IMR-90 (cell line): ENCODE results near the gene LEPR. TPM values are rescaled to one million over a fixed set of nuclear protein-coding genes. Genes with fewer than 3 reads are reported as not detected.

ENCODE experiments used
- microRNA-seq, 2 experiments: library from miRNA; stranded (forward) in 1 of 2; unstranded in 1 of 2; fragments of 10-50 nt in 1 of 2; fragments of <30 nt in 1 of 2; gene quantifications in 1 of 2; microRNA quantifications in 1 of 2; one replicate each; pipeline versions ENCODE3 to v1.1.0; 2013 to 2020; ENCODE audit not compliant: insufficient read depth in 1 of 2, insufficient read length in 1 of 2, unreplicated experiment in 1 of 2
- polyA plus RNA-seq, 3 experiments: library from polyadenylated mRNA; depleted of rRNA; stranded (reverse); fragments of >200 nt; gene quantifications; 2 replicates each; pipeline ENCODE4 v1.2.3, GENCODE V29; 2012; ENCODE audit warnings: low replicate concordance in 1 of 3
- small RNA-seq, 5 experiments: library from RNA; depleted of rRNA; stranded (forward); fragments of <200 nt; gene quantifications; one replicate each; pipeline ENCODE3, GENCODE V24; 2012
- total RNA-seq: library from RNA; depleted of rRNA; stranded (reverse); fragments of >200 nt; gene quantifications from 2 replicates; pipeline ENCODE4 v1.2.3, GENCODE V29; 2012; rRNA removed

LEPR gene
- total and polyA plus RNA-seq, 2 of the 4 experiments (the other 2 are of a cell fraction) = 2.1 to 8.8 TPM

Small RNAs within 50 kb of the gene (microRNA-seq; reads per million reads assigned to microRNA genes)
- gene RNU2-15P (ENCODE audit: insufficient read depth, insufficient read length) = not detected

Small RNAs within 50 kb of the gene (small RNA-seq; reads per million reads assigned to genes)
- 0 to 0.60 (median 0) reads per million in 5 experiments for gene RNU2-15P

Other genes with a start within 250 kb of the LEPR start
- 0.18 and 0.28 TPM in 2 replicates for gene DNAJC6, start 111.1 kb upstream of the LEPR start, total RNA-seq
- gene DNAJC6, start 111.1 kb upstream of the LEPR start, polyA plus RNA-seq (2012; rRNA removed) = 0.05 and 0.13 TPM in 2 replicates
- gene LEPROT, start within 50 bp of the LEPR start, total RNA-seq = 21.0 and 37.2 TPM in 2 replicates
- 30.5 and 40.2 TPM in 2 replicates for gene LEPROT, start within 50 bp of the LEPR start, polyA plus RNA-seq (2012; rRNA removed)